T-cell (primary cell): Measurements from ENCODE around the gene USO1. TPM values are rescaled to one million over a fixed set of nuclear protein-coding genes. Genes with fewer than 3 reads are reported as not detected.

Source experiments
- ATAC-seq, 4 experiments: fragments of 200-7000 bp in 3 of 4; fragments of 150-1000 bp in 1 of 4; cut with Tn5 transposase; replicated peaks in 1 of 4; 1 replicate in 3 of 4; 2 replicates in 1 of 4; pipeline ENCODE4 v1.10.0; 2021; ENCODE audit warnings: moderate library complexity in 3 of 4, mild to moderate bottlenecking in 2 of 4, moderate number of reproducible peaks in 1 of 4
- CTCF ChIA-PET, 2 donors: fragments of 300-600 bp; sonication (Branson Sonifier 250); formaldehyde crosslinking; loops; one replicate each; lab custom pipeline; 2022; ENCODE audit warnings: antibody characterized with exemption in 2 of 2; lab: Charles Lee
- POLR2A ChIA-PET, 2 donors: fragments of 300-600 bp; sonication (Branson Sonifier 250); formaldehyde crosslinking; loops; one replicate each; lab custom pipeline; 2022; ENCODE audit warnings: antibody characterized with exemption in 2 of 2; lab: Charles Lee
- DNase-seq, 35 experiments: peaks; one replicate each; pipeline versions ENCODE4 v3.0.0 to v3.0.0-alpha.2; 2013 to 2023
- H3K27ac ChIP-seq: one replicate; pipeline ENCODE4 v1.5.1; 2013; ENCODE audit warnings: low read length
- H3K27me3 ChIP-seq, 2 experiments: replicated peaks in 1 of 2; 1 replicate in 1 of 2; 2 replicates in 1 of 2; pipeline versions ENCODE4 v1.6.1 to v1.7.0; 2013; ENCODE audit warnings: low read length in 1 of 2, mixed read lengths in 1 of 2; ENCODE audit not compliant: control insufficient read depth in 2 of 2, insufficient read depth in 2 of 2; ENCODE audit errors: extremely low read depth in 1 of 2
- H3K36me3 ChIP-seq, 2 donors: 1 replicate in 1 of 2; 2 replicates in 1 of 2; pipeline versions ENCODE4 v1.6.1 to v1.7.0; 2013; ENCODE audit warnings: low read length in 1 of 2; ENCODE audit not compliant: control insufficient read depth in 2 of 2, insufficient read depth in 1 of 2; ENCODE audit errors: extremely low read depth in 1 of 2
- H3K4me1 ChIP-seq, 2 experiments: 1 replicate in 1 of 2; 2 replicates in 1 of 2; pipeline versions ENCODE4 v1.6.1 to v1.7.0; 2013; ENCODE audit warnings: low read length in 2 of 2, mixed read lengths in 1 of 2; ENCODE audit not compliant: insufficient read depth in 2 of 2, control insufficient read depth in 1 of 2; ENCODE audit errors: extremely low read depth in 1 of 2
- H3K4me3 ChIP-seq, 2 donors: 1 replicate in 1 of 2; 2 replicates in 1 of 2; pipeline versions ENCODE4 v1.5.1 to v1.7.0; 2013; ENCODE audit warnings: mild to moderate bottlenecking in 2 of 2, low read length in 1 of 2, moderate library complexity in 1 of 2; ENCODE audit not compliant: control insufficient read depth in 1 of 2; ENCODE audit errors: extremely low read depth in 1 of 2
- H3K9me3 ChIP-seq: 2 replicates; pipeline ENCODE4 v1.7.0; 2013
- H3K27ac Mint-ChIP-seq, 2 donors: one replicate each; pipeline ENCODE4 v1.8.0; 2020 to 2021; ENCODE audit warnings: mild to moderate bottlenecking in 2 of 2, mixed read lengths in 2 of 2
- H3K27me3 Mint-ChIP-seq, 2 donors: one replicate each; pipeline ENCODE4 v1.8.0; 2021 to 2022; ENCODE audit warnings: mixed read lengths in 2 of 2
- H3K36me3 Mint-ChIP-seq: one replicate; pipeline ENCODE4 v1.8.0; 2021; ENCODE audit warnings: mixed read lengths
- H3K4me1 Mint-ChIP-seq, 3 donors: one replicate each; pipeline ENCODE4 v1.8.0; 2020 to 2022; ENCODE audit warnings: mixed read lengths in 3 of 3, mild to moderate bottlenecking in 1 of 3
- H3K4me3 Mint-ChIP-seq, 3 donors: one replicate each; pipeline ENCODE4 v1.8.0; 2020 to 2022; ENCODE audit warnings: mild to moderate bottlenecking in 3 of 3, mixed read lengths in 3 of 3, moderate library complexity in 3 of 3
- H3K9me3 Mint-ChIP-seq, 3 donors: one replicate each; pipeline ENCODE4 v1.8.0; 2020 to 2022; ENCODE audit warnings: mixed read lengths in 3 of 3
- WGBS: methylation state at CpG from one replicate; pipeline ENCODE4 v1.1.5; 2013; ENCODE audit warnings: missing lambda C conversion rate; ENCODE audit not compliant: insufficient coverage; 5-methylcytosine and 5-hydroxymethylcytosine counted together
- total RNA-seq, 35 experiments: library from RNA in 6 of 35; stranded (reverse) in 6 of 35; fragments of 120-200 nt in 1 of 35; gene quantifications; one replicate each; pipeline versions ENCODE4 v1.2.1 to v1.2.4 and lab custom pipeline; 2013 to 2026

USO1 gene
- total RNA-seq, 5 donors from 2014 or later (not counting 1 experiment from before 2014, with no cell fraction given), result 24.9 to 40.5 (median 34.6) TPM

- Histone ChIP-seq H3K4me3 (no peak overlapping the region), H3K4me1 (peaks cover 0 to 4% of the 10 kb centered on the region in 2 experiments), H3K27me3 (peaks cover 0 to 4% of the 10 kb centered on the region in 2 experiments), H3K9me3 (no peaks in the 10 kb centered on the region), H3K36me3 (no peaks in the 10 kb centered on the region), H3K27ac (no peak overlapping the region)
- ChIA-PET POLR2A (interaction anchor here in 1 of 2 donors (0.7 kb wide), 1 partner anchor 235 kb away, joined by 11 read pairs; no protein-coding TSS in a partner anchor), CTCF (interaction anchor here (0.6 to 0.7 kb wide), 2 partner anchors 278 to 385 kb away, joined by 3 to 7 read pairs; no protein-coding TSS in a partner anchor)
- DNase-seq (no peak), ATAC-seq (no peak)
- Mint-ChIP-seq H3K9me3 (no peaks in the 10 kb centered on the region), H3K4me3 (no peak overlapping the region), H3K36me3 (no peaks in the 10 kb centered on the region), H3K27ac (no peak overlapping the region), H3K4me1 (no peaks in the 10 kb centered on the region), H3K27me3 (peaks cover 4 to 13% of the 10 kb centered on the region in 2 donors)
- 57% methylated on average over 6 of the region's 6 CpGs for WGBS
These were observed 125.1 kb downstream of the USO1 start for GRCh38 chr4:75849461-75849860.

GRCh38 chr4:75858721-75859120 lies 134.3 kb downstream of the USO1 start:
- Histone ChIP-seq H3K27me3 (peaks cover 0 to 3% of the 10 kb centered on the region in 2 experiments), H3K4me3 (no peak overlapping the region), H3K9me3 (no peaks in the 10 kb centered on the region), H3K36me3 (no peaks in the 10 kb centered on the region), H3K4me1 (no peaks in the 10 kb centered on the region), H3K27ac (no peak overlapping the region)
- ChIA-PET POLR2A (no interaction called here), CTCF (no interaction called here)
- Mint-ChIP-seq H3K36me3 (no peaks in the 10 kb centered on the region), H3K9me3 (peaks cover 0 to 8% (median 0%) of the 10 kb centered on the region in 3 donors), H3K4me1 (no peaks in the 10 kb centered on the region), H3K27me3 (peaks cover 0 to 4% of the 10 kb centered on the region in 2 donors), H3K27ac (no peak overlapping the region), H3K4me3 (no peak overlapping the region)
- ATAC-seq, result no peak
- DNase-seq, result no peak
- 83% methylated on average over 1 of the region's 1 CpG for WGBS

GRCh38 chr4:75860606-75861005 lies 136.2 kb downstream of the USO1 start:
- Histone ChIP-seq H3K4me1 (no peaks in the 10 kb centered on the region), H3K36me3 (no peaks in the 10 kb centered on the region), H3K4me3 (no peak overlapping the region), H3K27ac (no peak overlapping the region), H3K27me3 (peaks cover 0 to under 1% of the 10 kb centered on the region in 2 experiments), H3K9me3 (no peaks in the 10 kb centered on the region)
- Mint-ChIP-seq H3K36me3 (no peaks in the 10 kb centered on the region), H3K4me3 (no peak overlapping the region), H3K27ac (no peak overlapping the region), H3K9me3 (peaks cover 0 to 8% (median 0%) of the 10 kb centered on the region in 3 donors), H3K4me1 (no peaks in the 10 kb centered on the region), H3K27me3 (peaks cover 0 to 4% of the 10 kb centered on the region in 2 donors)
- CTCF ChIA-PET, result no interaction called here
- ATAC-seq (no peak), DNase-seq (no peak)
- POLR2A ChIA-PET, result no interaction called here
- WGBS, result 90% methylated on average over 4 of the region's 5 CpGs

Other genes with a start within 250 kb of the USO1 start
- gene RCHY1, start 210.2 kb upstream of the USO1 start, total RNA-seq, result 10 to 100 TPM; 28.3 to 33.8 (median 30.3) TPM
- gene THAP6, start 210.1 kb upstream of the USO1 start, total RNA-seq, result 10 to 100 TPM; 24.4 to 35.5 (median 29.6) TPM
- under 1 TPM in 1 of 5 donors, not detected in 4; 0.47 TPM for gene ODAPH, start 168.5 kb upstream of the USO1 start, total RNA-seq
- gene CDKL2, start 94.0 kb upstream of the USO1 start, total RNA-seq, result 1 to 10 TPM in 1 of 5 donors, under 1 TPM in 4; 0.26 to 1.9 (median 0.79) TPM
- 100 to 1,000 TPM; 135 to 316 (median 141) TPM for gene G3BP2, start 51.2 kb upstream of the USO1 start, total RNA-seq
- gene PPEF2, start 177.9 kb downstream of the USO1 start, total RNA-seq, result 1 to 10 TPM in 1 of 5 donors, under 1 TPM in 4; 0.25 to 1.1 (median 0.50) TPM
- 10 to 100 TPM; 51.7 to 82.4 (median 73.5) TPM for gene NAAA, start 216.4 kb downstream of the USO1 start, total RNA-seq